Calu3 (cell line): ENCODE data around the gene SENP5. TPM values are rescaled to one million over a fixed set of nuclear protein-coding genes. Genes with fewer than 3 reads are reported as not detected.

Experiments
- BruUV-seq: library from RNA; stranded (reverse); fragments of 400-500 nt; replicated peaks from 2 replicates; lab custom pipeline; 2021; lab: Mats Ljungman, UMichigan
- CTCF ChIA-PET: fragments of 300-600 bp; sonication (Branson Sonifier 250); formaldehyde crosslinking; loops from one replicate; lab custom pipeline; 2022; ENCODE audit warnings: antibody characterized with exemption; lab: Charles Lee
- DNase-seq: peaks from one replicate; pipeline ENCODE4 v3.0.0; 2022
- H3K27ac Mint-ChIP-seq: one replicate; pipeline ENCODE4 v1.8.0; 2022; ENCODE audit warnings: mixed read lengths; ENCODE audit not compliant: unreplicated experiment
- H3K27me3 Mint-ChIP-seq: one replicate; pipeline ENCODE4 v1.8.0; 2022; ENCODE audit warnings: mixed read lengths; ENCODE audit not compliant: unreplicated experiment
- H3K36me3 Mint-ChIP-seq: one replicate; pipeline ENCODE4 v1.8.0; 2022; ENCODE audit warnings: mild to moderate bottlenecking, moderate library complexity, mixed read lengths; ENCODE audit not compliant: insufficient read depth, unreplicated experiment
- H3K4me1 Mint-ChIP-seq: one replicate; pipeline ENCODE4 v1.8.0; 2022; ENCODE audit warnings: mild to moderate bottlenecking, low read depth, mixed read lengths; ENCODE audit not compliant: unreplicated experiment
- H3K4me3 Mint-ChIP-seq: one replicate; pipeline ENCODE4 v1.8.0; 2022; ENCODE audit warnings: mild to moderate bottlenecking, low read depth, moderate library complexity, mixed read lengths; ENCODE audit not compliant: unreplicated experiment
- H3K9me3 Mint-ChIP-seq: one replicate; pipeline ENCODE4 v1.8.0; 2022; ENCODE audit warnings: low read depth, mixed read lengths; ENCODE audit not compliant: unreplicated experiment
- intact Hi-C: fragments of 100-400 bp; cut with micrococcal nuclease; formaldehyde crosslinking; loops from one replicate; pipeline ENCODE4 v1.10.0; 2022; ENCODE audit not compliant: unreplicated experiment
- total RNA-seq: library from RNA; stranded (reverse); gene quantifications from 2 replicates; pipeline ENCODE4 v1.2.3, GENCODE V29; 2022
- TF ChIP-seq, protein P1 (sequence below): fragments of 200-600 bp; IDR thresholded peaks from one replicate; pipeline ENCODE4 v1.8.0; 2022; ENCODE audit warnings: antibody characterized with exemption; ENCODE audit not compliant: unreplicated experiment

The SENP5 gene
- total RNA-seq, 1 experiment from 2014 or later: 35.2 TPM

DNA sequence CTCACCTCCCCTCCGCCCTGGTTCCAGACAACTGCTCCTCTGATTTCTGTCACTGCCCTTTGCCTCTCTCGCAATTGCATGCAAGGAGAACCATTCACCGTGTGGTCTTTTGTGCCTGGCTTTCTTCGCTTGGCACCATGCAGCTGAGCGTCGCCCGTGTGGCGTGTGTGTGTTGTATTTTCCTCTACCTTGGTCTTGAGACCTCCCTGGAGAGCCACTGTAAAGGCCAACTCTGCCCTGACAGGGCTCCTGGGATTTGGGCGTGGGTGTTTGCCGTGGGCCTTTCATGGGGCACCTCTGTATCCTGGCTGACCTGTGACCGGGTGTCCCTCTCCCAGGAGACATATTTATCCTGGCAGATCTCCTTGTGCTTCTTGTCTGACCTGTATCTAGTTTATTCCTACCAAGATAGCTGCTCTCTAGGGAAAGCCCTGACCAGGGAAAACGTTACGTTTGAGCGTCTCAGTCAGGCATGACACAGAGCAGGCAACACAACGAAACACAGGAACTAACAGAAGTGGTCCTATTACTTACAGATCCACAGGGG is 102.9 kb downstream of the SENP5 start:
- no TSS peak for BruUV-seq

DNA sequence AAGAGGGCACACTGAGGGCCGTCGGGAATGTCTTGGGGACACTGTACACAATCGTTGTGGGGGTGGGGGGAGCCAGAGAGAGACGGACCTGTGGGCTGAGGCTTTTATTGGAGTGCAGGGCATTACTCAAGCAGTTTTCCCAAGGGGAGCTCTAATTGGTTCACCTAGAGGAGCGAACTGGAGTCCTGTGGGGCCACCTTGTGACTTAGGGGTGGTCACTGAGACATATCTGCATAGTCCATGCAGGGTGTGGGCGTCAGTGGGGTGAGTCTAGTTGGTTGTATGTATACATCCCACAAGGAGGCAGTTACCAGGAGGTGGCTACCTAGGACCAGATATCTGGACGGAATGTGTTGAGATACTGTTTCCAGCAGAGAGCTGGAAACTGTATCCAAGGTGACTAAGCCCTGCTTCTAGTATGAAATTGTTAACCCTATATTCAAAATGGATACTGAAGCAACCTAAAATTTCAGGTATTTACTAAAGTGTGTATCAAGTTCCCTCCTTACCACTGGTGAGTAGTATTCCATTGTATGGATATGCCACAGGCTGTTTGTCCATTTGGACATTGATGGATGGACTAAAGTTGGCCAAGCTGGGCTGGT is 103.5 kb downstream of the SENP5 start:
- Mint-ChIP-seq H3K4me1 (peaks cover 10% of the 10 kb centered on the region), H3K36me3 (peaks cover 29% of the 10 kb centered on the region), H3K27ac (no peak overlapping the region), H3K27me3 (peaks cover 16% of the 10 kb centered on the region), H3K9me3 (no peaks in the 10 kb centered on the region), H3K4me3 (no peak overlapping the region)
- CTCF ChIA-PET: no interaction called here
- no peak for DNase-seq
- intact Hi-C loops: loop anchor here (5.0 to 10.0 kb wide), 2 partner anchors 214 to 364 kb away; no protein-coding TSS in a partner anchor
- TF ChIP-seq, protein P1, sequence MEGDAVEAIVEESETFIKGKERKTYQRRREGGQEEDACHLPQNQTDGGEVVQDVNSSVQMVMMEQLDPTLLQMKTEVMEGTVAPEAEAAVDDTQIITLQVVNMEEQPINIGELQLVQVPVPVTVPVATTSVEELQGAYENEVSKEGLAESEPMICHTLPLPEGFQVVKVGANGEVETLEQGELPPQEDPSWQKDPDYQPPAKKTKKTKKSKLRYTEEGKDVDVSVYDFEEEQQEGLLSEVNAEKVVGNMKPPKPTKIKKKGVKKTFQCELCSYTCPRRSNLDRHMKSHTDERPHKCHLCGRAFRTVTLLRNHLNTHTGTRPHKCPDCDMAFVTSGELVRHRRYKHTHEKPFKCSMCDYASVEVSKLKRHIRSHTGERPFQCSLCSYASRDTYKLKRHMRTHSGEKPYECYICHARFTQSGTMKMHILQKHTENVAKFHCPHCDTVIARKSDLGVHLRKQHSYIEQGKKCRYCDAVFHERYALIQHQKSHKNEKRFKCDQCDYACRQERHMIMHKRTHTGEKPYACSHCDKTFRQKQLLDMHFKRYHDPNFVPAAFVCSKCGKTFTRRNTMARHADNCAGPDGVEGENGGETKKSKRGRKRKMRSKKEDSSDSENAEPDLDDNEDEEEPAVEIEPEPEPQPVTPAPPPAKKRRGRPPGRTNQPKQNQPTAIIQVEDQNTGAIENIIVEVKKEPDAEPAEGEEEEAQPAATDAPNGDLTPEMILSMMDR: no peak
- no TSS peak for BruUV-seq

More for the DNA sequence above, 102.9 kb downstream of the SENP5 start:
- Mint-ChIP-seq H3K4me3 (peak overlapping the region; percentile 80), H3K27ac (peak overlapping the region; percentile 27), H3K9me3 (no peaks in the 10 kb centered on the region), H3K36me3 (peaks cover 29% of the 10 kb centered on the region), H3K4me1 (peaks cover 10% of the 10 kb centered on the region), H3K27me3 (peaks cover 16% of the 10 kb centered on the region)
- no peak for DNase-seq
- CTCF ChIA-PET: no interaction called here
- TF ChIP-seq, protein P1: no peak
- intact Hi-C loops: loop anchor here (5.0 to 10.0 kb wide), 2 partner anchors 214 to 363 kb away; no protein-coding TSS in a partner anchor

DNA sequence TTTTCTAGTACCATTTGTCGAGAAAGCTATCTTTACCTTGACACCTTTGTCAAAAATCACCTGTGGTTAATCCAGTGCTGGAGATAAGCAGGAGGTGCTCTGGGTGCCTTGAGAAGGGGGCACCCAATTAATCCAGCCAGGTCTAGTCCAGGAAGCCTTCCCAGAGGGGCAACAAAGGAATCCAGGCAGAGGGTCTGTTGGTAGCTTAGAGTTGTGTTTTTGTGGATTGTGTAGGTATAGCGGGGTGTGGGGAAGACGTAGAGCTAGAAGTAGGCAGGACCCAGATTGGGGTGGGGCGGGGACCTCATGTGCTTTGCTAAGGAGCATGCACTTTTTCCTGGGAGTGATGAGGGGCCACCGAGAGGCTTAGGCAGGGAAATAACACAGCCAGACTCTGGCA is 106.9 kb downstream of the SENP5 start:
- CTCF ChIA-PET: interaction anchor here (0.7 kb wide), 1 partner anchor 11 kb away, joined by 3 read pairs; no protein-coding TSS in a partner anchor
- Mint-ChIP-seq H3K36me3 (peaks cover 9% of the 10 kb centered on the region), H3K9me3 (no peaks in the 10 kb centered on the region), H3K4me1 (peaks cover 10% of the 10 kb centered on the region), H3K4me3 (no peak overlapping the region), H3K27me3 (peaks cover 16% of the 10 kb centered on the region), H3K27ac (no peak overlapping the region)
- TF ChIP-seq, protein P1: no peak
- intact Hi-C loops: loop anchor here (5.0 to 10.0 kb wide), 2 partner anchors 210 to 367 kb away; no protein-coding TSS in a partner anchor
- BruUV-seq: no TSS peak
- DNase-seq: no peak

DNA sequence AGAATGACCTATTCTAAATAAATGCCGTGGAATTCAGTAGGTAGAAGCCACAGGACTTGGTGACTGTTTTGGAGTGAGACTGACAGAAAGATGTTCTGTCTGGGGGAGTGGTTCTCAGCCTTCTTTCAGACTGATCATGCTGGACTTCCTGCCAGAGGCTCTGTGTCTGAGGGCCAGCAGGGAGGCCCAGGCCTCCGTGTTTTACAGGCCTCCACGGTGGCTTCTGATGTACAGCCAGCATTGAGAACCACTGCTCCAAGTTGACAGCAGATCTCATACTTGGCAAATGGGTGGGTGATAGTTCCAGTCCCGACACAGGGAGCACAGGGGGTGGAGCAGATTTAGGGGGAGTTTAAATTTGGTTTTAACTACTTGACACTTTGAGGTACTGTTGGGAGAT is 107.6 kb downstream of the SENP5 start:
- H3K4me1 Mint-ChIP-seq: peaks cover 6% of the 10 kb centered on the region

More for the DNA sequence above, 107.6 kb downstream of the SENP5 start:
- CTCF ChIA-PET: no interaction called here
- intact Hi-C loops: loop anchor here (10.0 kb wide), 1 partner anchor 209 kb away; no protein-coding TSS in a partner anchor
- no peak for DNase-seq
- Mint-ChIP-seq H3K27me3 (peaks cover 11% of the 10 kb centered on the region), H3K27ac (no peak overlapping the region), H3K36me3 (peaks cover 4% of the 10 kb centered on the region), H3K4me3 (no peak overlapping the region), H3K9me3 (no peaks in the 10 kb centered on the region)
- no TSS peak for BruUV-seq
- TF ChIP-seq, protein P1: no peak
